IMR-90 (cell line): ENCODE measurements around the gene SYNE1.

Source experiments
- CTCF ChIP-seq: conservative IDR thresholded peaks from 2 replicates; pipeline ENCODE4 v1.5.1; 2012; ENCODE audit warnings: mild to moderate bottlenecking, low read depth, low read length, improper control_type of control experiment
- ELK1 ChIP-seq: fragments of 150-350 bp; IDR thresholded peaks from 2 replicates; pipeline ENCODE4 v1.6.1; 2016; ENCODE audit warnings: low read depth, mild to moderate bottlenecking, low read length, moderate library complexity, borderline replicate concordance
- POLR2A ChIP-seq: IDR thresholded peaks from 2 replicates; pipeline ENCODE4 v1.6.1; 2012; ENCODE audit warnings: mild to moderate bottlenecking, low read depth, low read length

GRCh38 chr6:152136449-152136825 lies 500.7 kb downstream of the SYNE1 start:
- TF ChIP-seq CTCF (no peak), ELK1 (no peak), POLR2A (no peak)
